Activated naive CD8-positive, alpha-beta T cell treated with anti-CD3 and anti-CD28 coated beads, Interleukin-2, amount 50 U/mL, for 16 hours (primary cell): Measurements from ENCODE around the gene MEFV.
A peak's percentile ranks its signal among the peaks of the same experiment; 100 is the strongest.
"Not testable (repeated sequence)": the region's sequence is repeated elsewhere in the genome, so short reads cannot be mapped to it uniquely, and the experiment has no call there.

ENCODE experiments used
- DNase-seq: peaks from one replicate; pipeline ENCODE4 v3.0.0-alpha.2; 2020; ENCODE audit warnings: low read depth, low spot score

Gene MEFV, protein sequence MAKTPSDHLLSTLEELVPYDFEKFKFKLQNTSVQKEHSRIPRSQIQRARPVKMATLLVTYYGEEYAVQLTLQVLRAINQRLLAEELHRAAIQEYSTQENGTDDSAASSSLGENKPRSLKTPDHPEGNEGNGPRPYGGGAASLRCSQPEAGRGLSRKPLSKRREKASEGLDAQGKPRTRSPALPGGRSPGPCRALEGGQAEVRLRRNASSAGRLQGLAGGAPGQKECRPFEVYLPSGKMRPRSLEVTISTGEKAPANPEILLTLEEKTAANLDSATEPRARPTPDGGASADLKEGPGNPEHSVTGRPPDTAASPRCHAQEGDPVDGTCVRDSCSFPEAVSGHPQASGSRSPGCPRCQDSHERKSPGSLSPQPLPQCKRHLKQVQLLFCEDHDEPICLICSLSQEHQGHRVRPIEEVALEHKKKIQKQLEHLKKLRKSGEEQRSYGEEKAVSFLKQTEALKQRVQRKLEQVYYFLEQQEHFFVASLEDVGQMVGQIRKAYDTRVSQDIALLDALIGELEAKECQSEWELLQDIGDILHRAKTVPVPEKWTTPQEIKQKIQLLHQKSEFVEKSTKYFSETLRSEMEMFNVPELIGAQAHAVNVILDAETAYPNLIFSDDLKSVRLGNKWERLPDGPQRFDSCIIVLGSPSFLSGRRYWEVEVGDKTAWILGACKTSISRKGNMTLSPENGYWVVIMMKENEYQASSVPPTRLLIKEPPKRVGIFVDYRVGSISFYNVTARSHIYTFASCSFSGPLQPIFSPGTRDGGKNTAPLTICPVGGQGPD

DNA sequence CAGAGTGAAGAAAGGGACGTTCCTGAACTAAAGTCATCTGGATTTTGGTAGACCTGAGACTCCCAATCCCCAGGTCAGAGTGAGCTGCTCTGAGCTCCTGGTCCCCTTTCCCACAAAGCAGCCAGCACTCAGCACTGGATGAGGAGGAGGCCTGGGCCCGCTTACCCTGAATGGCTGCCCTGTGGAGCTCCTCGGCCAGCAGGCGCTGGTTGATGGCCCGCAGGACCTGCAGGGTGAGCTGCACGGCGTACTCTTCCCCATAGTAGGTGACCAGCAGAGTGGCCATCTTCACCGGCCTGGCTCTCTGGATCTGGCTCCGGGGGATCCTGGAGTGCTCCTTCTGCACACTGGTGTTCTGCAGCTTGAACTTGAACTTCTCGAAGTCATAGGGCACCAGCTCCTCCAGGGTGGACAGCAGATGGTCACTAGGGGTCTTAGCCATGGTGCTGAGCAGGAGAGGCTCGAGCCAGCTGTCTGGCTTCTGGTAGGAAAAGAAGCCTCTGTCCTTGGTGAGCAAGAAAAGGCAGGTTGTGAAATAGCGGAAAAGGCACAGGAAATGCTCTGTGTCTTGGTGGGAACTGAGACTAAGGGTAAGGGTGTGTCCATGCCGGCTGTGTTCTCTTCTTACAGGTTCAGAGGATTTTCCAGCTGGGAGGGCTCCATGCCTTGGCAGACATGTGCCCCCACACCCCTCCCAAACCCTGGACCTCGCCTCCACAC lies at the start of gene MEFV:
Gene MEFV, minus strand, starts transcription at position 488 of the 720 bp plus-strand sequence. Its CDS starts 46 bp downstream, at position 442.
- DNase-seq: no peak

DNA sequence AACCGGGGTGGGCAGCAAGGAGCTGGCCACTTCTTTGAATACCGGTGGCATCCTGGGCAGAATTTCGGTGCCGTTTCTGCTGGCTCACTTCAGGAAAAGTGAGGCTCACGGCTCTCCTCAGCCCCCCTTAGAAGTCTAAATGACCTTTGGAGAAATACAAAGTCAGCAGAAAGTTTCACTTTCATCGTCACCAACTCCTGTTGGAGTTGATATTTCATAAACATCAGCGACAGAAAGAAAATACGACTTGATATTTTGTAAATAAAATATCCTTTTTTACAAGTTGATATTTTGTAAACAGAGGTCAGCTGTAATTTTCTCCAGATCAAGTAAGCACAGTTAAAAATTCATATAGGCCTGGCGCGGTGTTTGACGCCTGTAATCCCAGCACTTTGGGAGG lies 49.6 kb upstream of the MEFV start:
- DNase-seq: no peak

DNA sequence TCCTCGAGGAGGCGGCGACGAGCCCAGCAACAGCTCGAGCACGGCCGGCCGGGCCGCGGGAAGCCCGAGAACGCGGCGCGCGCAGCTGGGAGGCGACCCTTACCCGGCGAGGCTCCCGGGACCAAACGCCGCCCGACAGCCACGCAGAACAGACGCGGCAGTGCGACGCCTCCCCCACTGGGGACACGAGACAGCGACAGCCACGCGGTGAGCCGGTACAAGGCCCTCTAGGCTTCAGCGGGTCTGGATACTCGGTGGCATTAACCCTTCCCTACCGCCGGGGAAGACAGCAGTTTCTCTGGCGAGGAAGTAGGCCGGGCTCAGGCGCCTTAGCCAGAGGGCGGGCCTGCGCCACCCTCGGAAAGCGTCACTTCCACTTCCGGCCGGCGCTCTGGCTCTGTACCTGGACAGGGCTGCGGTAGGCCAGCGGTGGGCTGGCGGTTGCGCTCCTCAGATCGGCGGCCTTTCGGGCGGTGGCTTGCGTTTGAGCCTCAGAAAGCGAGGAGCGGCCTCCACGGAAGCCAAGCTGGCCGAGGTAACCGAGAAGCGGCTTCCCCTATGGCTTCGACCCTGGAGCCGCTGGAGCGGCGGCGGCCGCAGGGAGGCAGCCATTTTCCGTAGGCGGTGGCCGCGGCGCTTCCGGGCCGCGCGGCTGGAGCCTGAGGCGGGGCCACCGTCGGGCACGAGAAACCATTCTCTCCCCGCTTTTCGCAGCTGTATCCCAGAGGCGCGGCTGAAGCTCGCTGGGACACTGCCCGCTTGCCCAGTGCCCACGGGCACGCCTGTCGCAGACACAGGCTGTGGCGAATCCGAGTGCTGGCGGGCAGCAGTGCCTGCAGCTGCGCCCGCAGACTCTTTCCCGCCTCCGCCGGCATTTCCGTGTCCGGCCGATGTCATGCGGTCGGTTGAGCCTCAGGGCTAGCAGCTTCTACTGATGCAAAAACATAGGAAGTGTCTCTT lies 49.0 kb upstream of the MEFV start, which contains the start of the genes TIGD7 and ZNF75A:
Gene TIGD7, minus strand, starts transcription at position 322 of the 960 bp plus-strand sequence. CDS start 4,816 bp downstream, outside the sequence.
Gene ZNF75A, plus strand, starts transcription at position 389 of the 960 bp plus-strand sequence. CDS start 2,932 bp downstream, outside the sequence.
- peak; percentile 51 for DNase-seq

DNA sequence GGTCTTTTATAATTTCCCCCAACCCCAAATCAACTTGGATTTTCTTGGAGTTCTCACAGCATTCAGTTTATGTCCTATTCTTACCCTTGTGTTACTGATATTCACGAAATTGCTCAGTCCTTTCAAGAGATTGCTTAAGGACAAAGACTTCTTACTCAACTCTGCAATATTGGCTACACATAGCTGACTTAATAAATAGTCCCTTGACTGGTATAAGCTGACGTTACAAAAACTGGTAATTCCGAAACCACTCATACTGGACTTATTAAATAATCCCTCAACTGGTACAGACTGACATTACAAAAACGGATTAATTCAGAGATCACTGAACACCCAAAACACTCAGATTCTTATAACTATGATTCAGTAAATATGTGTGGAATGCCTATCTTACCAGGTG lies 47.9 kb upstream of the MEFV start:
- DNase-seq: no peak

DNA sequence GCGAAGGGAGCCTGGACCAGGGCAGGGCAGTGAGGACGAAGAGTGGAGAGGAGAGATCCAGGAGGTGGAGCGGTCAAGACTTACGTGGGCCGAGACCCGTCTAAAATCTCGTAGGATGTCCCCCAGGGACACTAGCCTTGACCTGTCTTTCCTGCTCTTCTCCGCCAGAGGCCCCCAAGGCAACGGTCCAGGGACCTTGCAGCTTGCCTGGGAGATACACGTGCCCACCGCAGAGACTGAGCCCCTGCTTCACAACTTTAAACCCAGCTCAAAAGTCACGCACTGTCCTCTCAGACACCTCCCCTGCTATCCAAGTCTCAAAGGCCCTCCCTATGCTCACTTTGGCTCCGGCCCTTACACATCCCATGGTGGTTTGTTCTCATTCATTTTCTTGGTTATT lies 39.4 kb upstream of the MEFV start:
- no peak for DNase-seq

DNA sequence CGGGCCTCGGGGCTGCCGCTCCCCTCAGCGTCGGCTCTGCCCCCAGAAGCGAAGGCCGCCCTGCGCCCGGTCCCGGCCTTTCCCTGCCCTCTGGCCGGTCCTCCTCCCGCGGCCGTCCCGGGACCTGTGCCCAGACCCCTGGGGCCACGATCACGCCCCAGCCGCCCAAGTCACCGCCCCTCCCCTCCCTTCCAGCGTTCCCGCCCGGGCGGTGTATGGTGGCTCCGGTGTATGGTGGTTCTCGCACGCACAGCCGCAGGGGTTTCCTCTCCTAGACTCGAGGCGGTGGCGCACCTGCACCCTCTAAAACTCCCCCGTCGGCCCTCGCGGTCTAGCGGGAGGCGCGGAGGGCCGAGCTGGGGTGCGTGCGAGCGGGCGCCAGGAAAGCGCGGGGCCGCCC lies 38.8 kb upstream of the MEFV start:
- no peak for DNase-seq

DNA sequence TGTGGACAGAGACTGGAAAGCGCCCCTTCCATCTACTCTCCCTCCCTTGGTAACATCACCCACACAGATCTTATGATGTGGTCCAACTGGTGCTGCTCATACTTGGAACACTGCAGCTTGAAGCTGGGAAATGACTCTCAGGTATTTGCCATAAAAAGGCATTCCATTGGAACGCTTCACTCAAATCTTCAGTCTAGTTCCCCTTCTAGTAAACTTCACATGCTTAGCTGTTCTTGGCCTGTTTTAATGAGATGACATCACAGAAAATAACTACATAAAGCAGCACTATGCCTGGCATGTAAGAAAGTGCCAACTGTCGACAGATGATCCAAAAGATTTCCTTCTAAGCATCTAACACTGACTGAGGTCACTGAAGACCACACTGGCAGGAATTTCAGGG lies 36.2 kb upstream of the MEFV start:
- no peak for DNase-seq

DNA sequence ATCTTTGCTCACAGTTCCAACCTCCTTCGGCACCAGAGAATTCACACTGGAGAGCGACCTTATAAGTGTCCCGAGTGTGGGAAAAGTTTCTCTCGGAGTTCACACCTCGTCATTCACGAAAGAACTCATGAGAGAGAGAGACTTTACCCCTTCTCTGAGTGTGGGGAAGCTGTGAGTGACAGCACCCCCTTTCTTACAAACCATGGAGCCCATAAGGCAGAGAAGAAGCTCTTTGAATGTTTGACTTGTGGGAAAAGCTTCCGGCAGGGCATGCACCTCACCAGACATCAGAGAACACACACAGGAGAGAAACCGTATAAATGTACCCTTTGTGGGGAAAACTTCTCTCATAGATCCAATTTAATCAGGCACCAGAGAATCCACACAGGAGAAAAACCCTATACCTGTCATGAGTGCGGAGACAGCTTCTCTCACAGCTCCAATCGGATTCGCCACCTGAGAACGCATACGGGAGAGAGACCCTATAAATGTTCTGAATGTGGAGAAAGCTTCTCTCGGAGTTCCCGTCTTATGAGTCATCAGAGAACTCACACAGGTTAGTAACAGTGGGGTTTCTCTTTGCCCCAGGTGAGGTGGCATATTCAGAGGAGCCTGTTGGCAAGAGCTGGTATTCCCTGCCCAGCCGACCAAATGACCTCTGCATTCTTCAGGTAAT lies 33.7 kb upstream of the MEFV start:
- DNase-seq: no peak

DNA sequence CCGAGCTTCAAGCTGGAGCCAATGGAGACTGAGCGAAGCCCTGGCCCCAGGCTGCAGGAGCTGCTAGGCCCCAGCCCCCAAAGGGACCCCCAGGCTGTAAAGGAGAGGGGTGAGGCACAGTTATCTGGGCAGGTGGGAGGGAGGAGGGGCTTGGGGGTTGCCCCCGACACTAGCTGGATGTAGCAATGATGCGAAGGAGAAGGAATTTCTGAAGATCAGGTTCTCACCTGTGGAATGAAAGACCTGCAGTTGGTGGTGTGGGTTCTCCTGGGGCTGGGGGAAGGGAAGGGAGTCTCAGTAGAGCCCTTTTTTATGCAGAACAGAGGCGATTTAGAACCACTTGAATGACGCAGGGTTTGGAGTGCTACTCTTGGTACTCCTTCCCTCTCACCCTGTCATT lies 28.7 kb upstream of the MEFV start:
- no peak for DNase-seq

DNA sequence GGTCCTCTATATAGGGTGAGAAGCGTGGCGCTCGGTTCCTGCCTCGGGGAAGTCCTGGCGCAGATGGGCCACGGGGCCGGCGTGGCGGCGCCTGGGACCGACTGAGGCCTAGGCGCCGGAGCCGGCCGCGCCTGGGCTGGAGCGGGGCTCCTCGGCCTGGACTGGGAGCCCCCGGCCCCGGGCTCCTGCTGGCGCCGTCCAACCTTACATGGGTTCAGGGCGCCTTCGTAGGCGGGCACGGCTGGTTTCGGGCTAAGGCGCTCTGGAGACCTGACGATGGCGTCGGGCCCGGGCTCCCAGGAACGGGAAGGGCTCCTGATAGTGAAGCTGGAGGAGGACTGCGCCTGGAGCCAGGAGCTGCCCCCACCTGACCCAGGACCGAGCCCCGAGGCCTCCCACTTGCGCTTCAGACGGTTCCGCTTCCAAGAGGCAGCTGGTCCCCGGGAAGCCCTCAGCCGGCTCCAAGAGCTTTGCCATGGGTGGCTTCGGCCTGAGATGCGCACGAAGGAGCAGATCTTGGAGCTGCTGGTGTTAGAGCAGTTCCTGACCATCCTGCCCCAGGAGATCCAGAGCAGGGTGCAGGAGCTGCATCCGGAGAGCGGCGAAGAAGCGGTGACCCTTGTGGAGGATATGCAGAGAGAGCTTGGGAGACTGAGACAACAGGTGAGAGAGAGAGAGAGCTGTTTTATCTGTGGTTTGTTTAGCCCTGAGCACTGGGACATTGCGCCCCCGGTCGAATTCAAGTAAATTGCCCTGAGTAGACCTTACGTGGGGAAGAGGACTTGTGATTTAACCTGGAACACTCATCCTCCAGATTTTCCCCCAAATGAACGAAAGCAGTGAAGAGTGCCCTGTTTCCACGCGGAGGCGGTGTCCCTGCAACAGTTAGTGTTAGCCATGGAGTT lies 27.4 kb upstream of the MEFV start:
- no peak for DNase-seq

DNA sequence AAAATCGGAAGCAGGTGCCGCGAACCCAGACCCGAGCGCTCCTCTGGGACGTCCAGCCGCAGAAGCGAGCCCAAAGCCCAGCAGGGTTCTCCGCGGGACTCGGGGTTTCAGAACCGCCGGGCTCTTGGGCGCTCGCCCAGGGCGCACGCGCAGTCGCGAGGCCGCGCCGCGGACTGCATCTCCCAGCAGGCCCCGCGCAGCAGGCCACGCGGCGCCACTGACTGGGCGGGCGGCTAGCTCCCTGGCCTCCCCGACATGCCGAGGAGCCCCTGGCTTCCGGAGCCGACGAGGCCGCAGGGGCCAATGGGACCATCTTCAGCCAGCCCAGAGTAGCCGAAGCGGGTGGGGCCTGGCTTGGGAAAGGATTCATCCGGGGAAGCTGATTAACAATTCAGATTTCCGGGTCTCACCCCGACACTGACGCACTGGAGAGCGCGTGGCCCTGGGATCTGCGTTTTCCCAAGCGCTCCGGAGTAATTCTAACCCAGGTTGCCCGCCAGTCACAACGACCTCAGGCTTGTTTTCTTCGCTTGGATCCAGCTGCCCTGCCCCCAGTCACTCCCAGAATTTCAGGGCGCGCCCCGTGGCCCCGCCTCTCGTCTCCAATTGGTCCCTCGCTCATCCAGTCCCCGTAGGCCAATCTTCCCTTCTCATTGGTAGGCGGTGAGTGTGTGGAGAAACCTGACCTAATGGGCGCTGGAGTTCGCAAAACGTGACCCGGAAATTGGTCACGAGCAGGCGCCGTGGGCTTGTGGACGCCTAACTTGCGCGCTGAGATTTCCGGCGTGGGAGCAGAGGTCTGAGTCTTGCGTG lies 26.5 kb upstream of the MEFV start, which contains the start of gene ZNF263:
Gene ZNF263, plus strand, starts transcription at position 762 of the 813 bp plus-strand sequence. CDS start 328 bp downstream, outside the sequence.
- peak; percentile 86 for DNase-seq

DNA sequence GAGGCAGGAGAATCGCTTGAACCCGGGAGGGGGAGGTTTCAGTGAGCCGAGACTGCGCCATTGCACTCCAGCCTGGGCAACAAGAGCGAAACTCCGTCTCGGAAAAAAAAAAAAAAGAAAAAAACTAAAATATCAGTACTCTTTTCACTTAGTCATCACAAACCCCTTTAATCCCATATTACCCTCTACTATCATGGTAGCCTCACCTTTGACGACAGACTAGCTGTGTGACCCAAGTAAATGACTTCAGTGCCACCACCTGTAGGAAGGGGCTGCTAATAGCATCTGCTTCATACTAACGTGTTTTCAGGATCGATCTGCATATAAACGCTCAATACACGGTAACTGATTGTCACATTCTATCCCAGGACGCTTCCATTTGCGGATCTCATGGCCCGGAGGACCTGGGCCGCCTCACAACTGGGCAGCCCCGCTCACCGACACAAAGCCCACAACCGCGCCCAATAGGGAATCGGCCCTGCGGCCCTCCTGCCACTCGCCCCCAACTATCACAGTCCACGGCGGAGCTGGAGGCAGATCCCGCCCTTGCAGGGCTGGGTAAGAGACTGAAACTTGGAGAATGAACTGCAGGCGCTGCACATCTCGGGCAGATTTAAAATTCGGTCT lies 25.8 kb upstream of the MEFV start:
- DNase-seq: no peak

DNA sequence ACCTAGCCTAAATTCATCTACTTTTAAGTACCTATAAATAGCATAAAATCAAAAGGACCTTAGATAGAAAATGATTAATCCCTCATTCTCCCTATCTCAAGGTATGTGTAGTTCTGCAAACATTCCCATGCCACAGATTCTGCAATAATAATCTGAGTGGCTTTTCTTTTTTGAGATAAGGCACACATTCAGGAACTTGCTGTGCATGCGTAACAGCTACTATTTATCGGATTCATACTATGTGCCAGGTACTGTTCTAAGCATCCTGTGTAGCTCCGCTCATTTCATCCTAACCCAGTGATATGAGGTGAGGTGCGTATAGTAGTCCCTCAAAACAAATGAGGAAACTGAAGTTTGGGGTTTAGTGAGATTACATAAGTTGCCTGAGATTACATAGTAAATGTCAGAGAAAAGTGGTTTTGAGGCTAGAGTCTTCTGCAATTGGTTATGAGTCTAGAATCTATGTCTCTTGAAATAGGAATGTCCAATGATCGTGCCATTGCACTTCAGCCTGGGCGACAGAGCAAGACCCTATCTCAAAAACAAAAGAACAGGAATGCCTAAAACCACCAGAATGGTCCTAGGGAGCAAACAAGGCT lies 24.9 kb upstream of the MEFV start:
- no peak for DNase-seq

DNA sequence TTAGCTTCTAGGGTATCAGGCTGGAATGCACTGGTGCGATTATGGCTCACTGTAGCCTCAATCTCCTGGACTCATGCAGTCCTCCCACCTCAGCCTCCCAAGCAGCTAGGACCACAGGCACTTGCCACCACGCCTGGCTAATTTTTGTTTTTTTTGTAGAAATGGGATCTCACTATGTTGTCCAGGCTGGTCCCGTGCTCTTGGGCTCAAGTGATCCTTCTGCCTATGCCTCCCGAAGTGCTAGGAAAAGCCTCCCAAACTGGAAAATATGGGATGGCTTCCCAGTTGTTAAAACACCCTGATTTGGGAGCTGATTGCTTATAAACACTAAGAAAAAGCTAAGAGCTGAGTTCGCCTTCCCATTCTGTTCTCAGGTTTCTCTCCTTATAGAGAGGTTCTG lies 20.2 kb upstream of the MEFV start:
- DNase-seq: no peak

DNA sequence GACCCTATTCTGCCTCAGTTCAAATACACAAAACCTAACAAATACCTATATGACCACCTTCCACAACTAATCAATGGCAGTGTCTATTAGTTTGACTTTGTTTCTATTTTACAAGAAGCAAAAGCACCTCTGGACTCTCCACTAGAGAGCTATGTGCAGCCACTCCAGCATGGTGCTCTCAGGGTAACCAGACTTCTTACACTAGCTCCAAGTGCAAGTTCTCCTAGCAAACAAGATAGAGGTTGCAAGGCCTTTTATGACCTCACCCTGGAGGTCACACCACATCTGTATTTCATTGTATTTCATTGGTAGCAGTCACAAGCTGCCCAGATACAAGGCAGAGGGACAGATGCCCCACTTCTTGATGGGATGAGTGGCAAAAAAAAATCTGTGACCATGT lies 18.5 kb upstream of the MEFV start:
- DNase-seq: no peak

DNA sequence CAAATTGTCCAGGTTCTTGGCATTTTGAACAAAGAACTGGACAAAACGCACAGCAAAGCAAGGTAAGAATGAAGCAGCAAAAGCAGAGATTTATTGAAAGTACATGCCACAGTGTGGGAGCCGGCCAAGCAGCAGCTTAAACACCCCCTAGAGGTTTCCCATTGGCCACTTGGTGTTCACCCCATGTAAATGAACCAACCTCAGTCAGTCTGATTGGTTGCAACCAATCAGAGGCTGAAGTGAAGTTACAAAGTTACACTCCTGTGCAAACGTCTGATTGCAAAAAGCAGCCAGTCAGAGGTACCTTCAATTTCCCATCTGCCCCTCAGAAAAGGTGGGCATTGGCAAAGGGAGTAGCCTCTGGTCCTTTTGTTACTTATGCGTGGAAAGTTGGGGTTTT lies 18.1 kb upstream of the MEFV start:
- no peak for DNase-seq

DNA sequence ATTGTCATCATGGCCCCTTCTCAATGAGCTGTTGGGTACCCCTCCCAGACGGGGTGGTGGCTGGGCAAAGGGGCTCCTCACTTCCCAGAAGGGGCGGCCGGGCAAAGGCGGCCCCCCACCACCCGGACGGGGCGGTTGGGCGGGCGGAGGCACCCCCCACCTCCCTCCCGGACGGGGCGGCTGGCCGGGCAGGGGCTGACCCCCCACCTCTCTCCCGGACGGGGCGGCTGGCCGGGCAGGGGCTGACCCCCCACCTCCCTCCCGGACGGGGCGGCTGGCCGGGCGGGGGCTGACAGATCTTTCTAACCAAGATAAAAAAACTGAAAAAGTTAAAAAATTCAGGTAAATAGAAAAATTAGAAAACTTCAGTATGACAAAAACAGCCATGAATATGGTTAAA lies 14.8 kb upstream of the MEFV start:
- DNase-seq: not testable (repeated sequence)
